Raji (cell line): ENCODE data around the gene MEIOSIN.

Source experiments
- POLR2A ChIP-seq: IDR thresholded peaks from 2 replicates; pipeline ENCODE4 v1.6.1; 2011; ENCODE audit warnings: low read depth, low read length, control low read depth; ENCODE audit not compliant: insufficient read depth

The MEIOSIN gene, protein sequence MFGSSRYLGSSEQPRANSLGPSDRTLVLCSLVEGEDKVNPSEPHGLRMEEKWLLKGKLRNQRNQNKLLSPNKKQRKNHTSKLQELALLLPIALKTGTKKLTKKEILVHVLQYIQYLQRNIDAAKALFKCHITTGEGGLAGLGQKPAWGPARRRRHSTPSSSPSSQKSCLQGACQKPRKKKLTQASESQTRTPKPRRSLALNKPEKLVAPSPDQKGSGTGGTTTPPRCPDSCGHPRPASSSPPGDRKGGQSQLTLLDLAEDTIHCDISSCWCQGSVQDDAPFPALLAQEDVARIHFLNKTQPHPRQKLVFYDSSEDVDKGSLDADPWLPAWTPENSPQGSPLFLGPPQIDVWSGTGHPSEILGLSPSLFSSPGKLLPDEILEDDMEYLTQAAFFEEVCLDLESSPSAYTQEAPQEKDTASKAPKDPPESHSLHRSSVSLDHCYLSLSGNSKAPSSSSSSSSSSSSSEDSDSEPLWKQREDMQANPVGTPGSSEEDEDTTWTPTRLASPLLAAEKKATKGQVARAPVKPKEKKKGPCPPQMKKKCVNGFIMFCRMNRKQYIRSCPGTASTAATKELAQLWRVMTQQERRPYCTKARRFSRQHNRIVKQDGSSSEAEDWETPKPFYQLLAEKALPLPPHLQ

DNA sequence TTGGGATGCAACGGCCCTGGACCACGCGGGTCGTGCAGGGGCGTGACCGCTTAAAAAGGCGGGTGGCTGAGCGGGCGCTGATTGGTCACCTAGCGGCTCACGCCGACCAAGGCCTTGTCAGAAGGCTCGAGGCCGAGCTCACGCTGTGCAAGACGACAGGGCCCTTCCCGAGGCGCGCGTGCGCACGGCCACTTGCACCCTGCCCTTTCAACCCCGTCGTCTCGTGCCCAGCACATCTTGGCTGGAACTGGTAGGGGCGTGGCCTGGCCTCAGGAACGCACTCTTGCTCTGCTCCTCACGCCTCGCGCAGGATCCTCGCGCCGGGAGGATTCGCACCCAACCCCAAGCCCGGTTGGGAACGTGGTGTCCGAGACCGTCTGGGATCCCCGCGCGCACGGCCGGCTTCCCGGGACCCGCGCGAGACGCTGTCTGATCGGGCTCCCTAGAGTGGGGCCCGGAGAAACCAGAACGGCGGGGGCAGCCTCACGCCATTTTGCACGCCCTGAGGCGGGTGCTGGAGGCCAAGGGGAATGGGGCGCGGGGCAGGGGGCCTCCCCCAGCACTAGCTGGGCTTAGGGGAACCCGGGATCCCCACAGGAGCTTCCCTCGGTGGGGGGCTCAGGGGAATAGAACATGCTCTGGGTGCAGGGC, at the start of gene MEIOSIN:
MEIOSIN (plus strand) TSS at position 280 of the 651 bp plus-strand sequence. CDS start 1,938 bp downstream, outside the sequence.
- no peak for TF ChIP-seq POLR2A

DNA sequence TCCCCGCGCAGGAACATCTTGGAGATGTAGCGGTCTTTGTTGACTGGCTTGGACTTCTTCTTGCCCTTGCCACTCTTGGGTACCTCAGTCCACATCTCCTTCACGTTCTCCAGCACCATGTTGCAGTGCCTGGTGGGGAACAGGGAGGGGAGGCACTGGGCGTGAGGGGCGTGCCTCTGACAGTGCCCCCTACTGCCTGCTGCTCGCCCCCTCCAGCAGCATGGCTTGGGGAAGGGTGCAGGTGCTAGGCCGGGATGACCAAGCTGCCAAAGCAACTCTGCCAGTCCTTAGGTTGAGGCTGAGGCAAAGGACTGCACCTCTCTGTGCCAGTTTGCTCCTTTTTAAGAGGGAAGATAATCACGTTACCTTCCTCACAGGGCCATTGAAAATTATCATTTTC, 45.6 kb upstream of the MEIOSIN start:
- TF ChIP-seq POLR2A = no peak

DNA sequence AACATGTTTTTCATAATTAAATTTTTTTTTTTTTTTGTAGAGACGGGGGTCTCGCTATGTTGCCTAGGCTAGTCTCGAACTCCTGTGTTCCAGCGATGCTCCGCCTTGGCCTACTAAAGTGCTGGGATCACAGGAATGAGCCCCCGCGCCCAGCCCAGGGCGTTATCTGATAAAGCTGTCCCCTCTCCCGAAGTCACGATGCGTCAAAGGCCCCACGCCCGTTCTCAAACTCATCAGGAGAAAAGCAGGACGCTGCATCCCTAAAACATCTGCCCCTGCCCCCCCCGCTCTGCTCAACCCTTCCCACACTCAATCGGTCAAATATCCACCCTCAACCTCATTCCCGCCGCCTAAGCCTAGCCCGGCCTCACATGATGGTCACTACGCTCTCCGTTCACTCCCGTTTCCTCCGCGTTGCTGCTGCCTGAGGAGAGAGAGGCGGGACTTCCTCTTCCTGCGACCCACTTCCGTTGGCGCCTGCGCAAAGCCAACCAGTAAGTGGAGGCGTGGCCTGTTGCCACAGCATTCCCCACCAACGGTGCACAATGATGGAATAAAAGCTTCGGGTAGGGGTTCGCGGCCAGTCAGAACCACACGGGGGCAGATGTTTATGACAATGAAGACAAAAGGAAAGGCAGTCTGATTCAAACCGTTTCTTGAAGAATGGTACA, 41.6 kb upstream of the MEIOSIN start, which contains the start of gene SNRPD2:
SNRPD2 (minus strand) TSS at position 438 of the 671 bp plus-strand sequence; CDS start at position 373, 65 bp downstream.
- TF ChIP-seq POLR2A = peak; percentile 99

DNA sequence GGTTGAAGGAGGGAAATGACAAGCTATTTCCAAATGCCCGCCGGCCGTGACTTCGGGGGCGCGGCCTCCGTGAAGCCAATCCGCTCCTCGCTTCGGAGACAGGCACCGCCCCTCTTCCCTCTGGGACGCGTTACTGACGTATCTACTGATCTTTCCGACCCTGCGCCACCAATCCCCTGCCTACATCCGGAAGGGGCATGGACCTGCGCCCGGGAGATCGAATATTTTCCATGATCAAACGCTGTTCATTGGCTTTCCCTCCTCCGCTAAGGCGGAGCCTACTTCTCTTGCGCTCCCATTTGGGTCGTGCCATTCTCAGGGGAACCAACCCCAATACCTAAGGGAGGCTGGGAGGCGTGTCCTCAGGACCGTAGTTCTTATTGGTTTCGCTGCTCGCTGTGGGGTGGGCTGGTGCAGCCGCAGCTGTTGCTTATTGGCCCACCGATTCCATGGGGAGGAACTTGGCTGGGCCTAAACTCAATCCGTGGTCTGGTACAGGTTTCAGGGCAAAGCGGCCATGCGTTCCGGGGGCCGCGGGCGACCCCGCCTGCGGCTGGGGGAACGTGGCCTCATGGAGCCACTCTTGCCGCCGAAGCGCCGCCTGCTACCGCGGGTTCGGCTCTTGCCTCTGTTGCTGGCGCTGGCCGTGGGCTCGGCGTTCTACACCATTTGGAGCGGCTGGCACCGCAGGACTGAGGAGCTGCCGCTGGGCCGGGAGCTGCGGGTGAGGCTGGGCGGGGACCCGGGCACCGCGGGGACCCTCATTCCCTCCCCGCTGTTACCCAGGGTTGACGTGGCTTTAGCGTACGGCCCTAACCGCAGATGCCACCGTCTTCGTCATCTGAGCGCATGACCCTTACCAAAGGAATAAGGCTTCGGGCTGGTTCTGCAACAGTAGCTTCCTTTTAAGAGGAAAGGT, 40.8 kb upstream of the MEIOSIN start, which contains the start of gene QPCTL:
QPCTL (plus strand) TSS at position 480 of the 919 bp plus-strand sequence; CDS start at position 518, 38 bp downstream.
- TF ChIP-seq POLR2A = peak; percentile 95

DNA sequence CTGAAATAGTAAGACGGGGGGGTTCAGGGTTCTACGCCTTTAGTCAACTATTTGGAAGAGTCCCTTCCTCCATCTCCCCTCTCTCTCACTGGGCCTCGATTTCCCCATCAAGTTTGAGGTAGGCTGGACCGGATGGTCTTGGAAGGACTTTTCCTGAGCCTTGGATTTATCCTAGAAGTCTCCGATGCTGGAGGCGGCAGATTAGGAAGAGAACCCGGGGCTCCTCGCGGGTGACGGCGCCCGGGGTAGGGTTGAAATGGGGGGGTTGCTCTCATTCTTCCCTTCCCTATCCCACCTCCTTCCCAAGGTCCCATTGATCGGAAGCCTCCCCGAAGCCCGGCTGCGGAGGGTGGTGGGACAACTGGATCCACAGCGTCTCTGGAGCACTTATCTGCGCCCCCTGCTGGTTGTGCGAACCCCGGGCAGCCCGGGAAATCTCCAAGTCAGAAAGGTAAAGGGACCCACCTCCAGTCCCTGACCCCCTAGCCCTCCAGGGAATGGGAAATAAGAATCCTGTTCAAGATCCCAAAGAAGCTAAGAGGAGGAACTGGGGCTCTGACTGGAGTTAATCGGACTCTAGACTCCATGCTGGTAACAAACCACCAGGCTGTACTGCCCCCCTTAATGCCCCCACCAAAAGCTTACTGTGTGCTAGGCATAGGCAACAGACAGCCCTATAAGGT, 40.0 kb upstream of the MEIOSIN start:
- no peak for TF ChIP-seq POLR2A

DNA sequence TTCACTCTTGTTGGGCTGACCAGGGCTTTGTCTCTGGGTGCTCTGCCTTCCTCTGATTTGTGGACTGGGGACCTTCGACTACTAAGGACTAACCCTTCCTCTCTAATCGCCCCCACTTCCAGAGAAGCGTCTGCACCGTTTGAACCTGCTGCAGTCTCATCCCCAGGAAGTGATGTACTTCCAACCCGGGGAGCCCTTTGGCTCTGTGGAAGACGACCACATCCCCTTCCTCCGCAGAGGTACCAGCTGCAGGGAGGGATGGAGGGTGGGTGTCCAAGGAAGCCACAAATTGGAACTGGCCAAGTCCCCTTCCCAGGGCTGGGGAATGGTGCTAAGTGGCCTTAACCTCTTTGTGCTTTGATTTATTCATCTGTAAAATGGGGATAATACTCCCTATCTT, 31.6 kb upstream of the MEIOSIN start:
- TF ChIP-seq POLR2A = no peak

DNA sequence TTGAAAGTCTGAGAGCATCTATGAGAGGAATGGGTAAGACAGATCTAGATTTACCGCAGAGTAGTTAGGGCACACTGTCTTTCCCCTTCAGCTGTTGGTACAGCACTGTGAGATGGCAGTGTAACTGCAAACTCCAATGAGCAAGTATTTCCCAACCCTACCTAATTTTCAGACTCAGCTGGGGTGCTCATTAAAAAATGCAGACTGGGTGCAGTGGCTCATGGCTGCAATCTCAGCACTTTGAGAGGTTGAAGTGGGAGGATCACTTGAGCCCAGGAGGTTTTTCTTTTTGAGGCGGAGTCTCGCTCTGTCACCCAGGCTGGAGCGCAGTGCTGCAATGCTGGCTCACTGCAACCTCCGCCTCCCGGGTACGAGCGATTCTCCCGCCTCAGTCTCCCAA, 28.1 kb upstream of the MEIOSIN start:
- TF ChIP-seq POLR2A = no peak

DNA sequence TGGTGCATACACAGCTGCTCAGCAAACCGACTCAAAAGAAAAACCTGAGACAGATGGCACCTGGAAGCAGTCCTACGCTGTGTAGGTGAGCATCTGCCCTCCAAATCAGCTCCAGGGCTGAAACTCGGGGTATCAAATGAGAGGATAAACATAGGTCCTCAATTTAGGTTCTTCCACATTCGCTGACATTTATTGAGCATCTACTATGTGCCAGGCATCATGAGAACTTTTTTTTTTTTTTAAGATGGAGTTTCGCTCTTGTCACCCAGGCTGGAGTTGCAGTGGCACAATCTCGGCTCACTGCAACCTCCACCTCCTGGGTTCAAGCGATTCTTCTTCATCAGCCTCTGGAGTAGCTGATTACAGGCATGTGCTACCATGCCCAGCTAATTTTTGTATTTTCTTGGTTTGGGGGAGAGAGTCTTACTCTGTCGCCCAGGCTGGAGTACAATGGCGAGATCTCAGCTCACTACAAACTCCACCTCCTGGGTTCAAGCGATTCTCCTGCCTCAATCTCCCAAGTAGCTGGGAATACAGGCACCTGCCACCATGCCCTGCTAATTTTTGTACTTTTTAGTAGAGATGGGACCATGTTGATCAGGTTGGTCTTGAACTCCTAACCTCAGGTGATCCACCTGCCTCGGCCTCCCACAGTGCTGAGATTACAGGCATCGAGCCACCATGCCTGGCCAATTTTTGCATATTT, 27.4 kb upstream of the MEIOSIN start:
- no peak for TF ChIP-seq POLR2A

DNA sequence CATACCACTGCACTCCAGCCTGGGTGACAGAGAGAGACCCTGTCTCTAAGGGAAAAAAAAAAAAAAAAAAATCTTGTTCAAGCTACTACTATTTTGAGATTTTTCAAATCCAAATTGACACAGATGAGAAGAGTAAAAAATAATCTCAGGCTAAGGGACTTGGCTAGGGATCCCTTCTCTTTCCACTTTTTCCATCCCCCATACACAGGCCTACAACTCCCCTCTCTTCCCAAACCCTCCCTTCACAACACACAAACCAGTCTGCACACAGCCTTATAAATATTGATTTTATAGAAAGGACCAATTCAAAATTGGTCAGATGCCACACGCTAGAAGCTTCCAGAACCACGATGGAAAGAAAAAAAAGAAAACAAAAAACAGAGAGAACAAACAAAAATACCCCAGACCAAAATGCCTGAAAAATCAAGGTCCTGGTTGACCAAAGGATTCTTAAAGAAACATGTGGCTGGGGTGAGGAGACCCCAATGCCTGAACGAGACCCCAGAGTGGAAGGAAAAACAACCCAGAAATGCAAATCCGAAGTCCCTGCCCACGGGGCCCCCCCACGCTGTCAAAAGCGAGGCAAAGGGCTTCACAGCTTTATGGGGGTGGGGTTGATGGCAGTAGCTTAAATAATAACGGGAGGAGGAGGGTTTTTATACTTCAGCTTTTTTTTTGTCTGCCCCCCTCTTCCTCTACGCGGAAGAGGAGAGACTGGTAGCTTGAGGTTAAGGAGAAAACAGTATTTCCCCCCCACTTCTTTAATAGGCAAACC, 22.7 kb upstream of the MEIOSIN start:
- TF ChIP-seq POLR2A = no peak

DNA sequence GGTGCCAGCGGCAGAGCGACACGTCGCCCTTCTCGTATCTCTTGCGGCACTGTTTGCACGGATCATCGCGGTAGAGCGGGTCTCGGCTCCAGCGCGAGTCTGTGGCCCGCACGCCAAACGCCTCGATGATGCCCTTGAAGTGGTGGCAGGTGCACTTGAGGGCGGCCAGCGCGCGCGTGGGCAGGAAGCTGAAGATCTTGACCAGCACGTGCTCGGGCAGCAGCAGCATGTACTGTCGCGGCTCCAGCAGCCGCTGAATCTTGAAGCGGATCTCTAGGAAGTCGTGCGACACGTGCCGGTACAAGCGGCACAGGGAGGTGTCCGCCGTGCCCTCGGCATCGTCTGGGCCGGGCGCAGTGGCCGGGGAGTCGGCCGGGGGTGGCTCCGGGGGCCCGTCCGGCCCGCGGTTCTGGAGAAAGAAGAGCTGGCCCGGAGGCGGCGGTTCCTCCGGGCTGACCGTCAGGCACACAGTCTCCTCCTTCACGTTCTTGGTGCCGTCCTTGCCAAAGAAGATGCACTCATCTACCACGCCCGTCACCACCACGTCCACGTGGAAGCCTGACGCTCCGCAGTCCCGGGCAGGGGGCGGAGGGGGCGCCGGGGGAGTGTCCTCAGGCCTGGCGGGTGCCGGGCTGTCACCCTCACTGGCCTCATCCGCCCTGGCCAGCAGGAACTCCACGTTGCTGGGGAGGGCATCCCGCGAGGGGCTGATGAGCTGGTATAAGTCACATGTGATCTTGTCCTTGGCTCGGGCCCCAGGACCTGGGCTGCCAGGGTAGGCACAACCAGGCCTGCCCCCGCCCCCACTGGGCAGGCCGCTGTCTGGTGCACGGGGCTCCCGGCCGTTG, 21.2 kb upstream of the MEIOSIN start:
- TF ChIP-seq POLR2A = no peak

DNA sequence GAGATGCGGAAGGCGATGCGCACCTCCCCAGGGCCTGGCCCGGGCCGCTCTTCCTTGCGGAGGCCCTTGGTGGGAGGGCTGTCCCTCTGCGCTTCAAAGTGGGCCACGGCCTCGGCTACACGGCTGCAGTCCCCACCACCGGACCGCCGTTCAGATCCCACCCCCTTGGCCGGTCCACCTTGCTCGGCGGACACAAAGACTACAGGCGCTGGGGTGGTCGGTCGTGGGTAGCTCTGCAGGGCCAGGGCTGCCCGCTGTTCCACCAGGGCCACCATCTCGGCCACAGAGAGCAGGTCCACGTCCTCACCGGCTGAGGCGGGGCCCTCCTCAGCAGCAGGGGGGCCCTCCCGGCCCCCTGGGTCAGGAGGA, 20.6 kb upstream of the MEIOSIN start:
- TF ChIP-seq POLR2A = no peak
